ENCODE results near the gene SSBP3.

SSBP3 gene

GRCh38 chr1:54323921-54324250, 82.3 kb downstream of the SSBP3 start:
- DNase-seq (ENCODE audit: extremely low spot score) = no peak
- CTCF ChIA-PET = interaction anchor here (0.6 kb wide), 1 partner anchor 224 kb away, joined by 3 read pairs; no protein-coding TSS in a partner anchor
- POLR2A ChIA-PET = no interaction called here
- TF ChIP-seq PKNOX1 (IDR thresholded peaks at IDR 0.05) (no peak), L3MBTL2 (conservative IDR thresholded peaks at IDR 0.05) (no peak), LEF1 (IDR thresholded peaks at IDR 0.05; ENCODE audit: borderline replicate concordance) (no peak), FOXA1 (IDR thresholded peaks at IDR 0.05) (no peak), ARNT (IDR thresholded peaks at IDR 0.05) (no peak), SP1 (IDR thresholded peaks at IDR 0.05) (no peak), BHLHE40 (IDR thresholded peaks at IDR 0.05; ENCODE audit: borderline replicate concordance) (no peak), CTBP1 (IDR thresholded peaks at IDR 0.05; ENCODE audit: borderline replicate concordance) (no peak), NFRKB (IDR thresholded peaks at IDR 0.05) (no peak), FOXK2 (IDR thresholded peaks at IDR 0.05) (no peak), ZNF384 (IDR thresholded peaks at IDR 0.05) (no peak), ELF4 (IDR thresholded peaks at IDR 0.05) (no peak), FOXM1 (IDR thresholded peaks at IDR 0.05; ENCODE audit: borderline replicate concordance) (no peak), HDGF (IDR thresholded peaks at IDR 0.05; ENCODE audit: borderline replicate concordance) (no peak), TARDBP (IDR thresholded peaks at IDR 0.05) (no peak), SUZ12 (IDR thresholded peaks at IDR 0.05) (no peak)

- ChIA-PET POLR2A (no interaction called here), CTCF (interaction anchor here (0.6 kb wide), 1 partner anchor 224 kb away, joined by 3 read pairs; no protein-coding TSS in a partner anchor)
- TF ChIP-seq FOXM1 (IDR thresholded peaks at IDR 0.05; ENCODE audit: borderline replicate concordance) (no peak), FOXA1 (IDR thresholded peaks at IDR 0.05) (no peak), FOXK2 (IDR thresholded peaks at IDR 0.05) (no peak), ARNT (IDR thresholded peaks at IDR 0.05) (no peak), BHLHE40 (IDR thresholded peaks at IDR 0.05; ENCODE audit: borderline replicate concordance) (no peak), PKNOX1 (IDR thresholded peaks at IDR 0.05) (no peak), ZNF384 (IDR thresholded peaks at IDR 0.05) (no peak)
- no peak for DNase-seq (ENCODE audit: extremely low spot score)
Observed at GRCh38 chr1:54323324-54323739, 82.9 kb downstream of the SSBP3 start.

GRCh38 chr1:54318246-54318814, 87.9 kb downstream of the SSBP3 start:
- no peak for TF ChIP-seq SUZ12 (IDR thresholded peaks at IDR 0.05)
- no peak for TF ChIP-seq FOXK2 (IDR thresholded peaks at IDR 0.05)
- no peak for TF ChIP-seq BHLHE40 (IDR thresholded peaks at IDR 0.05; ENCODE audit: borderline replicate concordance)
- TF ChIP-seq SP1 (IDR thresholded peaks at IDR 0.05) = no peak
- TF ChIP-seq HDGF (IDR thresholded peaks at IDR 0.05; ENCODE audit: borderline replicate concordance) = no peak
- TF ChIP-seq TARDBP (IDR thresholded peaks at IDR 0.05) = no peak
- no peak for TF ChIP-seq FOXA1 (IDR thresholded peaks at IDR 0.05)
- TF ChIP-seq LEF1 (IDR thresholded peaks at IDR 0.05; ENCODE audit: borderline replicate concordance) = no peak
- no peak for TF ChIP-seq PKNOX1 (IDR thresholded peaks at IDR 0.05)
- TF ChIP-seq L3MBTL2 (conservative IDR thresholded peaks at IDR 0.05) = no peak
- TF ChIP-seq CTBP1 (IDR thresholded peaks at IDR 0.05; ENCODE audit: borderline replicate concordance) = no peak
- no peak for TF ChIP-seq ARNT (IDR thresholded peaks at IDR 0.05)
- TF ChIP-seq NFRKB (IDR thresholded peaks at IDR 0.05) = no peak
- no peak for TF ChIP-seq ZNF384 (IDR thresholded peaks at IDR 0.05)
- no peak for TF ChIP-seq FOXM1 (IDR thresholded peaks at IDR 0.05; ENCODE audit: borderline replicate concordance)
- no peak for TF ChIP-seq ELF4 (IDR thresholded peaks at IDR 0.05)
- ChIA-PET CTCF (no interaction called here), POLR2A (no interaction called here)
- DNase-seq (ENCODE audit: extremely low spot score) = no peak

- ChIA-PET CTCF (no interaction called here), POLR2A (no interaction called here)
- TF ChIP-seq PKNOX1 (IDR thresholded peaks at IDR 0.05) (no peak), SUZ12 (IDR thresholded peaks at IDR 0.05) (no peak), ZNF384 (IDR thresholded peaks at IDR 0.05) (no peak), CTBP1 (IDR thresholded peaks at IDR 0.05; ENCODE audit: borderline replicate concordance) (no peak), ARNT (IDR thresholded peaks at IDR 0.05) (no peak), NFRKB (IDR thresholded peaks at IDR 0.05) (no peak), TARDBP (IDR thresholded peaks at IDR 0.05) (no peak), ELF4 (IDR thresholded peaks at IDR 0.05) (no peak), BHLHE40 (IDR thresholded peaks at IDR 0.05; ENCODE audit: borderline replicate concordance) (no peak), SP1 (IDR thresholded peaks at IDR 0.05) (no peak)
- DNase-seq (ENCODE audit: extremely low spot score) = no peak
Observed at GRCh38 chr1:54317084-54317483, 89.1 kb downstream of the SSBP3 start.

- no peak for TF ChIP-seq LEF1 (IDR thresholded peaks at IDR 0.05; ENCODE audit: borderline replicate concordance)
- TF ChIP-seq SP1 (IDR thresholded peaks at IDR 0.05) = no peak
- no peak for TF ChIP-seq ELF4 (IDR thresholded peaks at IDR 0.05)
- no peak for DNase-seq (ENCODE audit: extremely low spot score)
- ChIA-PET CTCF (interaction anchor here (1.0 kb wide), 1 partner anchor 174 kb away, joined by 3 read pairs; no protein-coding TSS in a partner anchor), POLR2A (no interaction called here)
Observed at GRCh38 chr1:54315099-54315498, 91.1 kb downstream of the SSBP3 start.

- TF ChIP-seq HDGF (IDR thresholded peaks at IDR 0.05; ENCODE audit: borderline replicate concordance) (no peak), ZNF384 (IDR thresholded peaks at IDR 0.05) (no peak), ELF4 (IDR thresholded peaks at IDR 0.05) (no peak), L3MBTL2 (conservative IDR thresholded peaks at IDR 0.05) (no peak), CTBP1 (IDR thresholded peaks at IDR 0.05; ENCODE audit: borderline replicate concordance) (no peak), FOXA1 (IDR thresholded peaks at IDR 0.05) (no peak), BHLHE40 (IDR thresholded peaks at IDR 0.05; ENCODE audit: borderline replicate concordance) (no peak), PKNOX1 (IDR thresholded peaks at IDR 0.05) (no peak), ARNT (IDR thresholded peaks at IDR 0.05) (no peak), LEF1 (IDR thresholded peaks at IDR 0.05; ENCODE audit: borderline replicate concordance) (no peak), FOXK2 (IDR thresholded peaks at IDR 0.05) (no peak)
- ChIA-PET POLR2A (no interaction called here), CTCF (interaction anchor here (1.0 kb wide), 1 partner anchor 174 kb away, joined by 3 read pairs; no protein-coding TSS in a partner anchor)
- DNase-seq (ENCODE audit: extremely low spot score) = no peak
Observed at GRCh38 chr1:54314696-54315095, 91.5 kb downstream of the SSBP3 start.

All from HEK293T (cell line).